ENCODE results near the gene MTCH1. TPM values are rescaled to one million over a fixed set of nuclear protein-coding genes. Genes with fewer than 3 reads are reported as not detected.

The MTCH1 gene
- total RNA-seq, 2 donors from 2014 or later = 97.9 to 133 TPM

GRCh38 chr6:36928547-36928918, 57.5 kb downstream of the MTCH1 start:
- Mint-ChIP-seq H3K36me3 (ENCODE audit: low read depth) (peaks cover 20% of the 10 kb centered on the region), H3K27me3 (no peaks in the 10 kb centered on the region), H3K9me3 (no peaks in the 10 kb centered on the region), H3K4me1 (peaks cover 10% of the 10 kb centered on the region), H3K27ac (no peak overlapping the region), H3K4me3 (no peak overlapping the region)
- no peak for ATAC-seq (replicated peaks)

GRCh38 chr6:36927691-36928546, 58.1 kb downstream of the MTCH1 start:
- Mint-ChIP-seq H3K27me3 (no peaks in the 10 kb centered on the region), H3K9me3 (no peaks in the 10 kb centered on the region), H3K4me1 (peaks cover 10% of the 10 kb centered on the region), H3K4me3 (no peak overlapping the region), H3K27ac (no peak overlapping the region), H3K36me3 (ENCODE audit: low read depth) (peaks cover 26% of the 10 kb centered on the region)
- no peak for ATAC-seq (replicated peaks)

- H3K27me3 Mint-ChIP-seq = no peaks in the 10 kb centered on the region
- H3K4me3 Mint-ChIP-seq = no peak overlapping the region
- peaks cover 10% of the 10 kb centered on the region for H3K4me1 Mint-ChIP-seq
- H3K36me3 Mint-ChIP-seq (ENCODE audit: low read depth) = peaks cover 34% of the 10 kb centered on the region
- H3K9me3 Mint-ChIP-seq = no peaks in the 10 kb centered on the region
- H3K27ac Mint-ChIP-seq = no peak overlapping the region
- peak; percentile 61 for ATAC-seq (replicated peaks)
Observed at GRCh38 chr6:36926708-36927513, 59.1 kb downstream of the MTCH1 start.

- Mint-ChIP-seq H3K27me3 (no peaks in the 10 kb centered on the region), H3K9me3 (no peaks in the 10 kb centered on the region), H3K36me3 (ENCODE audit: low read depth) (peaks cover 45% of the 10 kb centered on the region), H3K4me1 (peaks cover 5% of the 10 kb centered on the region), H3K4me3 (peak overlapping the region; percentile 13), H3K27ac (peak overlapping the region; percentile 46)
- ATAC-seq (replicated peaks) = peak; percentile 85
Observed at GRCh38 chr6:36925809-36926208, 60.2 kb downstream of the MTCH1 start.

- no peaks in the 10 kb centered on the region for H3K9me3 Mint-ChIP-seq
- no peak for ATAC-seq (replicated peaks)
- H3K36me3 Mint-ChIP-seq (ENCODE audit: low read depth) = peaks cover 55% of the 10 kb centered on the region
- no peaks in the 10 kb centered on the region for H3K27me3 Mint-ChIP-seq
- peaks cover 5% of the 10 kb centered on the region for H3K4me1 Mint-ChIP-seq
- no peak overlapping the region for H3K4me3 Mint-ChIP-seq
- H3K27ac Mint-ChIP-seq = peak overlapping the region; percentile 46
Observed at GRCh38 chr6:36924778-36925374, 61.1 kb downstream of the MTCH1 start.

- ATAC-seq (replicated peaks) = no peak
- H3K9me3 Mint-ChIP-seq = no peaks in the 10 kb centered on the region
- H3K4me1 Mint-ChIP-seq = peaks cover 5% of the 10 kb centered on the region
- H3K27me3 Mint-ChIP-seq = no peaks in the 10 kb centered on the region
- H3K4me3 Mint-ChIP-seq = no peak overlapping the region
- peaks cover 62% of the 10 kb centered on the region for H3K36me3 Mint-ChIP-seq (ENCODE audit: low read depth)
- no peak overlapping the region for H3K27ac Mint-ChIP-seq
Observed at GRCh38 chr6:36924131-36924530, 61.9 kb downstream of the MTCH1 start.

GRCh38 chr6:36920546-36920945, 65.5 kb downstream of the MTCH1 start:
- ATAC-seq (replicated peaks) = no peak
- no peak overlapping the region for H3K4me3 Mint-ChIP-seq
- no peaks in the 10 kb centered on the region for H3K27me3 Mint-ChIP-seq
- H3K27ac Mint-ChIP-seq = no peak overlapping the region
- peaks cover 6% of the 10 kb centered on the region for H3K4me1 Mint-ChIP-seq
- H3K9me3 Mint-ChIP-seq = no peaks in the 10 kb centered on the region
- H3K36me3 Mint-ChIP-seq (ENCODE audit: low read depth) = peaks cover 92% of the 10 kb centered on the region

GRCh38 chr6:36920049-36920448, 65.9 kb downstream of the MTCH1 start:
- no peaks in the 10 kb centered on the region for H3K27me3 Mint-ChIP-seq
- H3K4me3 Mint-ChIP-seq = no peak overlapping the region
- peaks cover 9% of the 10 kb centered on the region for H3K4me1 Mint-ChIP-seq
- peaks cover 92% of the 10 kb centered on the region for H3K36me3 Mint-ChIP-seq (ENCODE audit: low read depth)
- H3K9me3 Mint-ChIP-seq = no peaks in the 10 kb centered on the region
- H3K27ac Mint-ChIP-seq = no peak overlapping the region
- no peak for ATAC-seq (replicated peaks)

Other genes with a start within 250 kb of the MTCH1 start
- gene CPNE5, start 146.8 kb downstream of the MTCH1 start, total RNA-seq = 1 to 10 TPM; 2.2 to 3.9 TPM
- 10 to 100 TPM; 23.6 to 60.3 TPM for gene PPIL1, start 111.4 kb downstream of the MTCH1 start, total RNA-seq
- 10 to 100 TPM; 39.3 to 47.0 TPM for gene C6orf89, start 100.2 kb downstream of the MTCH1 start, total RNA-seq
- gene PI16, start 31.5 kb downstream of the MTCH1 start, total RNA-seq = 1 to 10 TPM; 1.8 to 2.1 TPM
- gene FGD2, start 19.5 kb upstream of the MTCH1 start, total RNA-seq = 1 to 10 TPM; 5.3 to 8.3 TPM
- 100 to 1,000 TPM; 246 to 403 TPM for gene PIM1, start 184.0 kb upstream of the MTCH1 start, total RNA-seq

Data from activated T-helper 17 cell treated with anti-CD3 and anti-CD28 coated beads, Interleukin-2, amount 50 U/mL, for 72 hours (primary cell).